Left lobe of liver (tissue), 2 donors: ENCODE results near the gene ATP6V0D1. TPM values are rescaled to one million over a fixed set of nuclear protein-coding genes. Genes with fewer than 3 reads are reported as not detected.
"Not testable (repeated sequence)": the region's sequence is repeated elsewhere in the genome, so short reads cannot be mapped to it uniquely, and the experiment has no call there.

ENCODE experiments used
- ATAC-seq: fragments of 200-7000 bp; cut with Tn5 transposase; one replicate; pipeline ENCODE4 v1.9.1; 2020; ENCODE audit warnings: mild to moderate bottlenecking, moderate library complexity
- DNase-seq: peaks from one replicate; pipeline ENCODE4 v3.0.0-alpha.2; 2020; ENCODE audit warnings: low spot score
- total RNA-seq: library from RNA; stranded (reverse); gene quantifications from one replicate; pipeline ENCODE4 v1.2.1, GENCODE V29; 2021
- donor health status: DM: no; HTN: no; CAD: no; lungs with moderate emphysema.
- donor health status: DM: no; HTN: yes; CAD: no.

The ATP6V0D1 gene
- total RNA-seq, 1 donor from 2014 or later, result 48.2 TPM

- no peak for DNase-seq
- peak; percentile 75 for ATAC-seq
Measured at GRCh38 chr16:67430504-67430976, 50.4 kb downstream of the ATP6V0D1 start.

GRCh38 chr16:67429799-67430503 is 51.0 kb downstream of the ATP6V0D1 start:
- ATAC-seq (no peak), DNase-seq (no peak)

GRCh38 chr16:67429053-67429798 is 51.7 kb downstream of the ATP6V0D1 start:
- DNase-seq (no peak), ATAC-seq (no peak)

GRCh38 chr16:67428146-67428731 is 52.7 kb downstream of the ATP6V0D1 start:
- peak; percentile 54 for ATAC-seq

GRCh38 chr16:67426950-67427349 is 54.0 kb downstream of the ATP6V0D1 start:
- DNase-seq, result no peak
- ATAC-seq, result no peak

More at GRCh38 chr16:67428146-67428731, 52.7 kb downstream of the ATP6V0D1 start:
- peak; percentile 72 for DNase-seq

- DNase-seq (no peak), ATAC-seq (no peak)
Measured at GRCh38 chr16:67426022-67426421, 54.9 kb downstream of the ATP6V0D1 start.

GRCh38 chr16:67425580-67425979 is 55.4 kb downstream of the ATP6V0D1 start:
- DNase-seq (no peak), ATAC-seq (no peak)

- ATAC-seq (no peak), DNase-seq (no peak)
Measured at GRCh38 chr16:67425061-67425460, 55.9 kb downstream of the ATP6V0D1 start.

GRCh38 chr16:67424261-67424615 is 56.7 kb downstream of the ATP6V0D1 start:
- no peak for ATAC-seq

GRCh38 chr16:67423611-67424260 is 57.2 kb downstream of the ATP6V0D1 start:
- DNase-seq, result no peak
- no peak for ATAC-seq

More at GRCh38 chr16:67424261-67424615, 56.7 kb downstream of the ATP6V0D1 start:
- no peak for DNase-seq

- no peak for ATAC-seq
- DNase-seq, result no peak
Measured at GRCh38 chr16:67423015-67423414, 57.9 kb downstream of the ATP6V0D1 start.

- no peak for ATAC-seq
- no peak for DNase-seq
Measured at GRCh38 chr16:67421030-67421429, 59.9 kb downstream of the ATP6V0D1 start.

- DNase-seq, result no peak
Measured at GRCh38 chr16:67419931-67420330, 61.0 kb downstream of the ATP6V0D1 start.

GRCh38 chr16:67419502-67419901 is 61.5 kb downstream of the ATP6V0D1 start:
- no peak for DNase-seq

More at GRCh38 chr16:67419931-67420330, 61.0 kb downstream of the ATP6V0D1 start:
- no peak for ATAC-seq

GRCh38 chr16:67417333-67418061 is 63.5 kb downstream of the ATP6V0D1 start:
- DNase-seq, result no peak
- no peak for ATAC-seq

More at GRCh38 chr16:67419502-67419901, 61.5 kb downstream of the ATP6V0D1 start:
- ATAC-seq, result no peak

GRCh38 chr16:67415872-67416793 is 64.8 kb downstream of the ATP6V0D1 start, which contains the start of gene ZDHHC1:
Gene ZDHHC1 (minus strand): TSS chr16:67416477. CDS start chr16:67407775, 8,702 bp downstream.
- DNase-seq (peak; percentile 66), ATAC-seq (peak; percentile 97)

GRCh38 chr16:67415421-67415820 is 65.5 kb downstream of the ATP6V0D1 start:
- not testable (repeated sequence) for DNase-seq, ATAC-seq

- ATAC-seq, result no peak
- DNase-seq, result no peak
Measured at GRCh38 chr16:67413978-67414911, 66.7 kb downstream of the ATP6V0D1 start.
